Measurements from ENCODE around the gene AIM2.

- TF ChIP-seq POLR2A (IDR thresholded peaks at IDR 0.05), result no peak
- TF ChIP-seq CTCF (IDR thresholded peaks at IDR 0.05 in 4 of 5, conservative IDR thresholded peaks at IDR 0.05 in 1 of 5), result no peak
These were observed 11.5 kb downstream of the AIM2 start for GRCh38 chr1:159065106-159065505.

All from gastrocnemius medialis (tissue), 4 donors.